CD4-positive, alpha-beta T cell treated with Interleukin-21 for 1 hour (primary cell): Measurements from ENCODE around the gene DNAI1.

ENCODE experiments used
- DNase-seq: peaks from one replicate; pipeline ENCODE4 v3.0.0-alpha.2; 2020

The DNAI1 gene

GRCh38 chr9:34563262-34563661 lies 104.7 kb downstream of the DNAI1 start:
- DNase-seq = no peak

DNA sequence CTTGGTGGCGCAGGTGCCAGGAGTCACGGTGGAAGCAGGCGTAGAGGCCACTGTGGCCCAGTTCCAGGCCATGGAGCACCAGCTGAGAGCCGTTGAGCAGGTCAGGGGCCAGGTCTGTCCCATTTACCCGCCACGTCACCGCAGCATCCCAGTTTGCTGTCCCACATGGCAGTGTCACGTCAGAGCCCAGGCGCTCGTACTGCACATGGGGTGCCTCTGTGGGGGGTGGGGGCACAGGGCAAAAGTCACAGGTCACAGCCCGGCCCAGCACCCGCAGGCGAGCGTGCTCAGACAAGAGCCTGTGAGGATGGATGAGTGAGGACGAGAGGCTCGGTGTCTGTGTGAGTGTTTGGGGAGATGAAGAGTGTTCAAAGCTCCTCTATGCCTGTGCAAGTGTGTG lies 106.0 kb downstream of the DNAI1 start:
- DNase-seq = no peak

GRCh38 chr9:34565856-34566255 lies 107.3 kb downstream of the DNAI1 start:
- DNase-seq = no peak

GRCh38 chr9:34566322-34566721 lies 107.7 kb downstream of the DNAI1 start:
- no peak for DNase-seq

GRCh38 chr9:34566972-34567371 lies 108.4 kb downstream of the DNAI1 start:
- no peak for DNase-seq

DNA sequence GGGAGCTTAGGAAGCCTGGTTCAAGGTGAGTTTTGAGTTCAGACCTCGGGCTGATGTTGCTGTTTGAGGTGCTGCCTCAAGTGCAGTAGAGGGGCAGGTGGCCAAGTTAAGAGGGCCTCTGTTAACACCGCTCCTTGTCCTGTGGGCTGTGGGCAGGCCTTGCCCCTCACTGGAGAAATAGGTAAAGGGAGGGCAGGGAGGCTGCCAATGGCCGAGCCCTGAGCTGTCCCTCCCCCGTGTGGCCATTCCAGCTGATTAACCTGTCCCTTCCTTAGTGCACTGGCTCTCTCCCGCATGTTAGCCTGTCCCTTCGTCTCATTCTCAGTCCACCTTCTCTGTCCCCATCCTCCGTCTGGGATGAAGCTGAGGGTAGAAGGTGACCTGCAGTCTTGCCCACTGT lies 109.5 kb downstream of the DNAI1 start:
- no peak for DNase-seq

DNA sequence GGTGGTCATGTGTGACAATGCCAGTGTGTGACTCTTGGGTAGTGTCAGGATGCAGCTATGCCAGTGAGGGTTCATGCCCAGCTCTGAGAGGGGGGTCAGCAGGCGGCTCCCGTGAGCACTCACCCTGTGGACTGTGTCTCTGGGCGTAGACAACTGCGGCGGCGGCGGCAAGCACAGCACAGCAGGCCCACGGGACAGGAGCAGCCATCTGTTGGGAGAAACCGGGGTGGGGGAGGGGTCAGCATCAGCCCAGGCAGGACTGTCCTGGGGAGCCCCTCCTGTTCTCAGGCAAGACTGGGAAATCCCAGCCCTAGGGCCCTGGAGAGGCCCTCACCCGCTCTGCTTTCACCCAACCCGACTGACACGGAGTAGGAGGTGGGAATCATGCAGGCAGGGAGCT lies 110.2 kb downstream of the DNAI1 start:
- no peak for DNase-seq

GRCh38 chr9:34570376-34570775 lies 111.8 kb downstream of the DNAI1 start:
- no peak for DNase-seq
